Stimulated activated naive CD8-positive, alpha-beta T cell treated with anti-CD3 and anti-CD28 coated beads, Interleukin-15, Interleukin-2, amounts not matched to agents 100 ng/mL and 50 ng/mL, for 24 hours (primary cell): ENCODE results near the gene MIA3.
"Not testable (repeated sequence)": the region's sequence is repeated elsewhere in the genome, so short reads cannot be mapped to it uniquely, and the experiment has no call there.

Experiments
- H3K27ac Mint-ChIP-seq: one replicate; pipeline ENCODE4 v1.8.0; 2021; ENCODE audit warnings: mild to moderate bottlenecking, mixed read lengths
- H3K27me3 Mint-ChIP-seq: one replicate; pipeline ENCODE4 v1.8.0; 2021; ENCODE audit warnings: mixed read lengths
- H3K36me3 Mint-ChIP-seq: one replicate; pipeline ENCODE4 v1.8.0; 2021; ENCODE audit warnings: low read depth, mixed read lengths
- H3K4me1 Mint-ChIP-seq: one replicate; pipeline ENCODE4 v1.8.0; 2021; ENCODE audit warnings: low read depth, mixed read lengths
- H3K4me3 Mint-ChIP-seq: one replicate; pipeline ENCODE4 v1.8.0; 2021; ENCODE audit warnings: mild to moderate bottlenecking, mixed read lengths
- H3K9me3 Mint-ChIP-seq: one replicate; pipeline ENCODE4 v1.8.0; 2021; ENCODE audit warnings: mixed read lengths

MIA3 gene

DNA sequence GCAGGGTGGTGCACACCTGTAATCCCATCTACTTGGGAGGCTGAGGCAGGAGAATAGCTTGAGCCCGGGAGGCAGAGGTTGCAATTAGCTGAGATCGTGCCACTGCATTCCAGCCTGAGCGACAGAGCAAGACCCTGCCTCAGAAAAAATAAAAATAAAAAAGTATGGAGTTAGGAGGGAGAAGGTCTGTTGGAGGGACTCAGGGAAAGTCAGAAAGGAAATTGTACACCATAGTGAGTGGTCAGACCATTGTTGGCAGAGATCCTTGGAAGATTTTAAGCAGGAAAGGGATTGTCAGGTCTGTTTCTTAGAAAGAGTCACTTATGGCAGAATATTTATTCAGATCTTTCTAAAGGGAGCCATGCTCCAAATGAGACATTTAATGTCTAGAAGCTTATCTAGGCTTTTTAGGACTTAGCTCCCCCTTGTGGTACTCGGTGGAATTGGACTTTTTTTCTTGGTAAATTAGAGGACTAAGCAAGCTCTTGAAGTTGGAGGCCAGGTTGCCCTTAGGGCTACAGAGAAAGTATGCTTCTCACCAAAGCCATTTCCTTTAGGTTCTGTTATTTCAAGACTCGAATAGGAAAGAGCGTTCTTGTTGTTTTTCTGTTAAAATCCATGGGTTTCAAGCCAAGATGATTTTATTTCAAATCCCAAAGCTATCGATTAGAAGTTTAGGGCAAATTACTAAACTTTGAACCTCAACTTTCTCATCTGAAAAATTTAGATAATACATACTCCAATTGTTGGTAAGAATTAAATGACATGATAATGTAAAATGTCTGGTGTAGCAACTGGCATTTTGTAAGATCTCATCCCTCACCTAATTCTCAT, 16.5 kb downstream of the MIA3 start:
- Mint-ChIP-seq H3K27me3 (no peaks in the 10 kb centered on the region), H3K4me1 (peaks cover 9% of the 10 kb centered on the region), H3K4me3 (no peak overlapping the region), H3K36me3 (peaks cover 60% of the 10 kb centered on the region), H3K27ac (no peak overlapping the region), H3K9me3 (no peaks in the 10 kb centered on the region)

DNA sequence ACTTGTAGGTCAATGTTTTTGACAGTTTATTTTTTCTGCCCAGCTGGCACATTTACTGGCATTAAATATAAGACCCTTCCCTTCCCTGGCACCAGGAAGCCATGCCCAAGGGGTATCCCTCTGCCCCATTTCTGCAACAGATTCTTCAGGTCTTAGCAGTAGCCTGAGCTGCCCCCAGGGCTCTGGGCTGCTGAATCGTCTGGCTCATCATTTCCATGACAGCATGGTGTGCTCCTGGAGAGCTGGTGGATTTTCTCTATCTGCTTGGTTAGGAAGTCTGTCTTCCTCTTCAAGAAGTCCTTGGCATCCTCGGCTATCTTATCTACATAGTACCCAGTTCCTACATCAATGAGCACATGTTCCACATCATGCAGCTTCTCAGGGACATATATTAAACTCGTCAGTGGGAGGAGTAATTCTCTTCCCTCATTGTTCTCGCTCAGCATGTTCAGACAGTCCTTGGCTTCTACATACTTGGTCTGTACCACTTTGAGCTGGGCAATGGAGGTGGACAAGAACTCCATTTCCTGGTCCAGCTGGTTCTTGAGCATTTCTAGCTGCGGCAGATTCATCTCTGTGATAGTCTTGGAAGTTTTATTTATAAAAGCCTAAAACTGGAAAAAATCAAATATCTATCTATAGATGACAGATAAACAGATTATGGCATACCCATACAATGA, 23.5 kb downstream of the MIA3 start:
- Mint-ChIP-seq H3K27ac (no peak overlapping the region), H3K36me3 (peaks cover 32% of the 10 kb centered on the region), H3K4me1 (peaks cover 23% of the 10 kb centered on the region), H3K9me3 (no peaks in the 10 kb centered on the region), H3K27me3 (no peaks in the 10 kb centered on the region), H3K4me3 (no peak overlapping the region)

DNA sequence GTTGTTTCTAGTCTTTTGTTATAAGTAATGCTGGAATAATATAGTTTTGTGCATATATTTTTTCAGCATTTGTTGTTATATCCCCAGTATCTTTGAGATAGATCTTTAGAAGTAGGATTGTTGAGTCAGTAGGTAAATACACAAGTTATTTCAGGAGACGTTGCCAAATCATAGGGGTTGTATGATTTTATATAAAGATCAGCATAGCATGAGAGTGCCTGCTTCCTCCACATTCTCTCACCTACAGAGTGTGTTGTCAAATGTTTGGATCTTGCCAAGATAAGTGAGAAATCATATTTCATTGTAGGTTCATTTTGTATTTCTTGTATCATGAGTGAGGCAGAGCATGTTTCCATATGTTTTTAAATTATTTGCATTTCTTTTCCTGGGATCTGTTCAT, 24.6 kb downstream of the MIA3 start:
- H3K27me3 Mint-ChIP-seq: no peaks in the 10 kb centered on the region
- H3K9me3 Mint-ChIP-seq: no peaks in the 10 kb centered on the region
- no peak overlapping the region for H3K27ac Mint-ChIP-seq
- H3K36me3 Mint-ChIP-seq: peaks cover 33% of the 10 kb centered on the region
- H3K4me1 Mint-ChIP-seq: peaks cover 30% of the 10 kb centered on the region
- H3K4me3 Mint-ChIP-seq: peak overlapping the region; percentile 9

DNA sequence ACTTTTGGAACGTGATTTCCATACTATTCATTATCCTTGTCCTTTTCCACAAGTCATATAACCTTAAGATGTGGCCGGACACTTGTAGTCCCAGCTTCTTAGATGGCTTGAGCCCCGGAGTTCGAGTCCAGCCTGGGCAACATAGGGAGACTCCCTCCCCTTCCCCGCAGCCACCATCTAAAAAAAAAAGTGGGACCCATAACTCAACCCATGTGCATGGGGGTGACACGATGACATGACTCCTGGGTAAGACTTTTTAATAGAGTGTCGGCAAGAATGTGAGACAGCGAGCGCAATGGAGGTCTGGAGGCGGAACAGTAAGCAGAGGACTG, 25.7 kb downstream of the MIA3 start:
- peak overlapping the region; percentile 98 for H3K4me3 Mint-ChIP-seq
- no peaks in the 10 kb centered on the region for H3K9me3 Mint-ChIP-seq
- peak overlapping the region; percentile 95 for H3K27ac Mint-ChIP-seq
- H3K36me3 Mint-ChIP-seq: peaks cover 27% of the 10 kb centered on the region
- no peaks in the 10 kb centered on the region for H3K27me3 Mint-ChIP-seq
- peaks cover 30% of the 10 kb centered on the region for H3K4me1 Mint-ChIP-seq

DNA sequence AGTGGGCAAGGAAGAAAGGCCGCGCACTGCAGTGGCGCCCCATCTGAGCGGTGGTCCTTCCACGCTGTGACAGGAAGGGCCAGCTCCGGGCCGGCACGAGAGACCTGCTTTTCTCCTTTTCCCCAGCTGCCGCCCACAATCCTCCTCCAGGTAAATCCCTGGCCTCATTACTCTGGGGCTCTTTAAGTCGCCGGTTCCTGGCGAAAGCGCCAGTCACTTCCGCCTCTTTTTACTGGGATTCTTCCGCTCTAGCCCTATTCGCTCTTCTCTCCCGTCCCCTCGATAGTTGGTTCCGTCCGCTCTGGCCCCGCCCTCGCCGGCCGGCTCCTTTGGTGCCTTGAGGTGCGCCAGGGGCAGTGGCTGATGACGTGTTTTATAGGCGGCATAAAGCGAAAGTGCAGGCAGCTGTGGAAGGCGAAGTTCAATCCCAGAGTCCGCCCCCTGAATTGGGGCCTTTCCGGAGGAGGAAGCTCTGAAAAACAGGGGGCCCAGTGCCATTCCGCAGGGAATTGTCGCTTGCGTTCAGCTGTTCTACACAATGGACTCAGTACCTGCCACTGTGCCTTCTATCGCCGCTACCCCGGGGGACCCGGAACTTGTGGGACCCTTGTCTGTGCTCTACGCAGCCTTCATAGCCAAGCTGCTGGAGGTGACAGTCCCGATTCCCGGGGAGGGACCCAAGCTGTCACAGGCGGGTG, 26.2 kb downstream of the MIA3 start:
- Mint-ChIP-seq H3K9me3 (no peaks in the 10 kb centered on the region), H3K36me3 (peaks cover 26% of the 10 kb centered on the region), H3K27ac (peak overlapping the region; percentile 95), H3K4me1 (peaks cover 30% of the 10 kb centered on the region), H3K4me3 (peak overlapping the region; percentile 98), H3K27me3 (no peaks in the 10 kb centered on the region)

DNA sequence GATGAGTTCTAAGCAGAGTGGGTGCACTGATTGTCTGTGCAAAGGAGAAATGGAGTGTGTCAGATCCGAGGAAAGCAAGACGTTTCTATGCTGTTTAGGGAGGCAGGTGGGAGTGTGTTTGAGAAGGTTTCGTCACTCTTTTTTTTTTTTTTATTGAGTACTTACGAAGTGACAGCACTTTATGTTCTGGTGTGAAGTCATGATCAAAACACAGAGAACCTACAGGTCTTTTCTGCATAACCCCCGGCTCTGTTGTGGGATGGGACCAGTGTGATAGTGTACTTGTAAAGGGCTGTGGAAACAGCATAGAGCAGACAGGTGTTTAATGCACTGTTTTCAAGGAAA, 26.7 kb downstream of the MIA3 start:
- H3K4me3 Mint-ChIP-seq: peak overlapping the region; percentile 98
- peaks cover 23% of the 10 kb centered on the region for H3K36me3 Mint-ChIP-seq
- H3K4me1 Mint-ChIP-seq: peaks cover 30% of the 10 kb centered on the region
- no peaks in the 10 kb centered on the region for H3K9me3 Mint-ChIP-seq
- H3K27me3 Mint-ChIP-seq: no peaks in the 10 kb centered on the region
- peak overlapping the region; percentile 95 for H3K27ac Mint-ChIP-seq

DNA sequence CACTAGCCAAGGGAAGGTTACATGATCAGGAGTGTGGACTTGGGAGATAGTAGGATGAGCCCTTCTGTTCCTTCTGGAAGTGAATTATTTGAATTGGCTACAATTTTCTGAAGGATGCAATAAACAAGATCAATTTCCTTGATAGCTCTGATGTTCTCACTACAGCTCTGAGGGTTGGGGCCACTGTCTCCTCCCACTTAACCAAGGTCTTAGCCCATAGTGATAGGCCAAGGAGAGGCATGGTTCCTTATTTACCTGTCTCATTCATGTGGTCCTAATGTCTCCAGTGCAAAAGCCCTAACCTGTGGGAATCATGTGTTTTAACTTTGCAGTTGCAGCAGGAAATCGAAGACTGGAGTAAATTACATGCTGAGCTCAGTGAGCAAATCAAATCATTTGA, 34.8 kb downstream of the MIA3 start:
- Mint-ChIP-seq H3K27ac (no peak overlapping the region), H3K9me3 (no peaks in the 10 kb centered on the region), H3K4me1 (peaks cover 57% of the 10 kb centered on the region), H3K27me3 (no peaks in the 10 kb centered on the region), H3K36me3 (peaks cover 80% of the 10 kb centered on the region), H3K4me3 (no peak overlapping the region)

DNA sequence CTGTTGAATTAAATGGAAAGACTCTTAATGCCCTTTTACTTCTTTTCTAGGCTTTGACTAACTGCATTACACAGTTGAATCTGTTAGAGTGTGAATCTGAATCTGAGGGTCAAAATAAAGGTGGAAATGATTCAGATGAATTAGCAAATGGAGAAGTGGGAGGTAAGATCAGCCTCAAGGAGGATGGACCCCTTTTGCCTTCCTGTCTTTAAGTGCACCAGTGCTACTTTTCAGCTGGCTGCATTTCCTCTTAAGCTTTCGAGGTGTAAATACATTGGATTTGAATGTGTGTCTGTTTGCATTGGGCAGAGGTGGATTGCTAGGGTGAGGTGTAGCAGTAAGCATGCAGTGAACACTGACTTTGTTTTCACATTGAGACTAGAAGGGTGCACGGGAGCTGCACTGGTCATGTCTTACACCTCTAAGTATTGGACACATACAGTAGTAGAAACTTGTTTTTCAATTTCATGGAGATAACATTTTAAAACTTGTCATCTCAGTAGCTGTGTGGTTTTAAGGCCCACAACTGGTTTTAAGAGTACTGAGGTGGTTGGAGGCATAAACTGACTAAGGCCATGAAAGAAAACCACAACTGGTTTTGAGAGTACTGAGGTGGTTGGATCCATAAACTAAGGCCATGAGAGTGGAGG, 35.4 kb downstream of the MIA3 start:
- peak overlapping the region; percentile 27 for H3K4me3 Mint-ChIP-seq
- H3K27ac Mint-ChIP-seq: peak overlapping the region; percentile 83
- peaks cover 85% of the 10 kb centered on the region for H3K36me3 Mint-ChIP-seq
- H3K27me3 Mint-ChIP-seq: no peaks in the 10 kb centered on the region
- H3K9me3 Mint-ChIP-seq: no peaks in the 10 kb centered on the region
- H3K4me1 Mint-ChIP-seq: peaks cover 57% of the 10 kb centered on the region

DNA sequence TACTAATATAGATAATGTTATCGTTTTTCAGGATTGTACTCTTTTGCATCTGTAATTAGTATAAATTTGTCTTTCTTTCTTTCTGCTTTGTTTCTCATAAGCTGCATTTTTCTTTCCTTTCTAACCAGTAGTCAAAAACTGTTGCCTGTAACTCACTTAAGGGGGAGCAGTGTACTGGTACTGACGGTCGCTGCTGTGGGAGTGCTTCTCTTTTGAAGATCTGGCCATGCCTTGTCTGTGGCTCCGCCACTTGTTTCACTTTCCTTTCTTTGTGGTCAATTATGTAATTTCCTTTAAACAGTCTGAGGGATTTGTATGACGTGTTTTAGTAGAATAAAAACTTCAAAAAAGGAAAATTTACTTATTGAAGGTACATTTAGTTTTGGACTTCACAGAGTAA, 37.0 kb downstream of the MIA3 start:
- Mint-ChIP-seq H3K4me1 (peaks cover 57% of the 10 kb centered on the region), H3K27ac (peak overlapping the region; percentile 83), H3K9me3 (no peaks in the 10 kb centered on the region), H3K36me3 (peaks cover 95% of the 10 kb centered on the region), H3K27me3 (no peaks in the 10 kb centered on the region), H3K4me3 (peak overlapping the region; percentile 56)

DNA sequence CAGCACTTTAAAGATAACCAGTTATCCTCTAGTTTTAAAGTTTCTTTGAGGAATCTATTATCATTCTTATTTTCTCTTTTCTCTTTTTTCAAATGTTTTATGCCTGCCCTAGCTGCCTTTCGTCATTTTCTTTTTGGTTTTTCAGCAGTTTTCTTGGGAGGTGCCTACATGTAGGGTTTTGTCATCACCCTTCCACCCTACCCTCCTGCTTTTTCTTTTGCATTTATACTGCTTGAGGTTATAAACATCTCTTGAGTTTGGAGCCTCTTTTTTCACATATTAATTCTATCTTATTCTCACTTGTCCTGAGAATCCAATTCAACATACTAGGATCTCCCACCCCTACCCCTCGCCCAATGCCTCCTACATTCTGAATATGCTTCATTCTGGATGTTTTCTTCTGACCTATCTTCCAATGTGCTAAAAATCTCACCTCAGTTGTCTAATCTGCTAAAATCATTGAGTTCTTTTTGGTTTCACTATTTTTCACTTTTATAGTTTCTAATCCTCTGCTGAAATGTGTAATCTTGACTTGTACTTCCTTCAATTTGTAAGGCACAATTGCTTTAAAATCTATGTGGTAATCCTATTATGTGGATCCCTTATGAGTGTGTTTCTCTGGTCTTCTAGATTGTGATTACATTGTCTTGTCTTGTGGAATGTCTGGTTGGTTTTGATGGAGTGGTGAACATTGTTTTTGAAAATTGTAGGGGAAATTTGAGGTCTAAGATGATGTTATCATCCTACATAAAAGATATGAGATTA, 38.7 kb downstream of the MIA3 start:
- H3K4me1 Mint-ChIP-seq: peaks cover 56% of the 10 kb centered on the region
- peak overlapping the region; percentile 50 for H3K27ac Mint-ChIP-seq
- peak overlapping the region; percentile 22 for H3K4me3 Mint-ChIP-seq
- H3K27me3 Mint-ChIP-seq: no peaks in the 10 kb centered on the region
- H3K36me3 Mint-ChIP-seq: peaks cover 92% of the 10 kb centered on the region
- no peaks in the 10 kb centered on the region for H3K9me3 Mint-ChIP-seq

DNA sequence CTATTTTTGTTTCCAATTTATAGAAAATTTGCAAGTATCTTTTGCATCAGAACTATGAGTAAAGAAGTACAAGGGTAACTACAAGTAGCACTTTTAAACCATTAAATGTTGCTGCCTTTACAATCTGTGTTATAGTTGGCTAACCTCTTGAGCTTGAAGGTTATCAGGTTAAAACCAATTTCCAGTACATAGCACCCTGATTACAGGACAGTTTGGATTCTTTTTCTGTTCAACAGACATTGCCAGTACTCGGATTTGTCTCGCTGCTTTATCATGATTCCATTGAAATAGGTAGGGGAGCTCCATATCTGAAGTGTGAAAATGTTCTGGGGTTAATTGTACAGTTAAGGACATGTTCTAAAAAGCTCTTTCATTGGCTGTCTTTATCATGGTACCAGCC, 40.0 kb downstream of the MIA3 start:
- Mint-ChIP-seq H3K27me3 (no peaks in the 10 kb centered on the region), H3K36me3 (peaks cover 92% of the 10 kb centered on the region), H3K27ac (no peak overlapping the region), H3K4me1 (peaks cover 42% of the 10 kb centered on the region), H3K4me3 (no peak overlapping the region), H3K9me3 (no peaks in the 10 kb centered on the region)

DNA sequence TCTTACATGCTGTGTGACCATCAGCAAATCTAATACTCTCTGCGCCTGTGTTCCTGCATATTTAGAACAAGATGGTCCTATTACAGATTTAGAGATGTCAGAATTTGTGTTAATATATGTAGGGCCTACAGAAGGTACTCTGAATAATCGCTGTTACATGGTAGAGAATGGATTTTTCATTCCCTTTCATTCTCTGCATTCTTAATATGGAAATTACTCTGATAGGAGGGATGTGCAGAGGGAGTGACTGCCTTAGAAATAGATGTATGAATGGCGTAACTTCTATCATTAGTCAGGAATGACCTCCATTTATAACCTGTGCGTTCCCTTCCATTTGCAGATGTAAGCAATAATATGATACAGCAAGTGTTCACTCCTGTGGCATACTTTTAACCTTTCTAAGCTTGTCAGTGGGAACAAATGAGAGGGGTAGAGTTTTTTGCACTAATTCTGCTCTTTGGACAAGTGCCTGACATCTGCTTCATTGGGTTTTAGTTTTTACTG, 45.6 kb downstream of the MIA3 start:
- H3K9me3 Mint-ChIP-seq: no peaks in the 10 kb centered on the region
- H3K27ac Mint-ChIP-seq: no peak overlapping the region
- peaks cover 78% of the 10 kb centered on the region for H3K36me3 Mint-ChIP-seq
- H3K4me3 Mint-ChIP-seq: no peak overlapping the region
- no peaks in the 10 kb centered on the region for H3K4me1 Mint-ChIP-seq
- H3K27me3 Mint-ChIP-seq: no peaks in the 10 kb centered on the region

DNA sequence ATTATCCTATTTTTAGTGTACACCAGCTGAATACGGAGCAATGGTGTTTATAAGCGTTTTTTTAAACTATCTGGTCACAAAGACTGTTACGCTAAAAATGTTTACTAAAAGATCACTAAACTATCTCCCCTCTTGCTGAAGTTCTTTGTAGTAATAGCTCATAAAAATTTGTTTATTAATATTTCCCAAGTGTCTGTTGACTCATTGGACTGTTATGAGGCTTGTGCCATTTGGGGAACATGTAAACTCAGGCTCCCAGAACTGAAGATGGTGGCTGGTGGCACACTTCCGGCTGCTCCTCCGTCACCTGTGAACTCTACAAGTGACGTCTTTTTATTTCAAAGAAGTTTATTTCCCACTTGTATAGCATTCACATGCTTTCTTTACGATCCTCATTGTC, 48.1 kb downstream of the MIA3 start:
- H3K36me3 Mint-ChIP-seq: peaks cover 61% of the 10 kb centered on the region
- no peaks in the 10 kb centered on the region for H3K27me3 Mint-ChIP-seq
- H3K4me1 Mint-ChIP-seq: peaks cover 13% of the 10 kb centered on the region
- H3K4me3 Mint-ChIP-seq: no peak overlapping the region
- peak overlapping the region; percentile 63 for H3K27ac Mint-ChIP-seq
- no peaks in the 10 kb centered on the region for H3K9me3 Mint-ChIP-seq

DNA sequence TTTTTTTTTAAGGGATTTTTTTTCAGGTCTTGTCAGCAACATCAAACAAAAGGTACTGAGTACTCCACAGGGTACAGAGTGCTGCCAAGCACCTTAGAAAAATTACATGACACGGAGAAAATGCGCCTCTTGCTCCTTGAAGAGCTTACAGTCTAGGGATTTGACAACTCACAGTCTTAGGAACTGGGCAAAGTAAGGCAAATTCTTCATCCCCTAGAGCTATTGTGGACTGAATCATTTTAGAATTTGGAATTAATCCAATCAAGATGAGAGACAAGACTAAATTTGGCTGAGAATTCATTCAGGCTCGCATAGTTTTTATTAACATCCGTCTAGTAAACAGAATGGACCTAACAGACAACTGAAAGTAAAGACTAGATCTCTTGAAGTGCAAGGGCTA, 50.3 kb downstream of the MIA3 start:
- not testable (repeated sequence) for H3K27ac Mint-ChIP-seq, H3K4me3 Mint-ChIP-seq, H3K27me3 Mint-ChIP-seq, H3K9me3 Mint-ChIP-seq
- peaks cover 61% of the 10 kb centered on the region for H3K36me3 Mint-ChIP-seq
- H3K4me1 Mint-ChIP-seq: peaks cover 21% of the 10 kb centered on the region
